GM19238 (cell line): ENCODE results near the gene BATF2.
"Not testable (repeated sequence)": the region's sequence is repeated elsewhere in the genome, so short reads cannot be mapped to it uniquely, and the experiment has no call there.

ENCODE experiments used
- DNase-seq: peaks from one replicate; pipeline ENCODE4 v3.0.0; 2011; ENCODE audit warnings: low spot score; ENCODE audit not compliant: insufficient read length

Gene BATF2

GRCh38 chr11:65013888-65014725 is 17.3 kb upstream of the BATF2 start, which contains the start of gene ARL2:
Gene ARL2 (plus strand): TSS chr11:65014160. CDS start chr11:65014208, 48 bp downstream.
- peak; percentile 98 for DNase-seq

GRCh38 chr11:65013130-65013887 is 16.5 kb upstream of the BATF2 start:
- DNase-seq, result peak; percentile 97

GRCh38 chr11:65008873-65009272 is 12.1 kb upstream of the BATF2 start:
- DNase-seq, result no peak

GRCh38 chr11:65008016-65008415 is 11.2 kb upstream of the BATF2 start:
- DNase-seq, result no peak

GRCh38 chr11:65003968-65004367 is 7.2 kb upstream of the BATF2 start:
- DNase-seq, result not testable (repeated sequence)

GRCh38 chr11:65003282-65003681 is 6.5 kb upstream of the BATF2 start:
- no peak for DNase-seq

GRCh38 chr11:65002706-65003105 is 5.9 kb upstream of the BATF2 start:
- DNase-seq, result no peak

GRCh38 chr11:64999478-64999877 is 2.7 kb upstream of the BATF2 start:
- DNase-seq, result no peak

GRCh38 chr11:64998690-64999431 is 2.1 kb upstream of the BATF2 start:
- no peak for DNase-seq

GRCh38 chr11:64998141-64998540 is 1.4 kb upstream of the BATF2 start:
- no peak for DNase-seq

- no peak for DNase-seq
Measured at GRCh38 chr11:64996327-64996709, 453 bp downstream of the BATF2 start.

- no peak for DNase-seq
Measured at GRCh38 chr11:64994318-64994717, 2.5 kb downstream of the BATF2 start.

GRCh38 chr11:64990222-64990923 is 6.4 kb downstream of the BATF2 start:
- no peak for DNase-seq

GRCh38 chr11:64989416-64989815 is 7.4 kb downstream of the BATF2 start:
- no peak for DNase-seq

GRCh38 chr11:64987998-64988854 is 8.5 kb downstream of the BATF2 start:
- no peak for DNase-seq

GRCh38 chr11:64983339-64983738 is 13.4 kb downstream of the BATF2 start:
- not testable (repeated sequence) for DNase-seq

GRCh38 chr11:64976651-64977050 is 20.1 kb downstream of the BATF2 start:
- no peak for DNase-seq

GRCh38 chr11:64974124-64974523 is 22.6 kb downstream of the BATF2 start:
- no peak for DNase-seq

GRCh38 chr11:64971421-64972233 is 25.1 kb downstream of the BATF2 start, which contains the start of gene MAJIN:
Gene MAJIN (minus strand): TSS chr11:64972108. CDS start chr11:64959405, 12,703 bp downstream.
- DNase-seq, result peak; percentile 63
